Measurements from ENCODE around the gene PAK6.

PAK6 gene

GRCh38 chr15:40255033-40255432 is 16.2 kb downstream of the PAK6 start:
- DNase-seq (ENCODE audit: low spot score) = no peak

DNA sequence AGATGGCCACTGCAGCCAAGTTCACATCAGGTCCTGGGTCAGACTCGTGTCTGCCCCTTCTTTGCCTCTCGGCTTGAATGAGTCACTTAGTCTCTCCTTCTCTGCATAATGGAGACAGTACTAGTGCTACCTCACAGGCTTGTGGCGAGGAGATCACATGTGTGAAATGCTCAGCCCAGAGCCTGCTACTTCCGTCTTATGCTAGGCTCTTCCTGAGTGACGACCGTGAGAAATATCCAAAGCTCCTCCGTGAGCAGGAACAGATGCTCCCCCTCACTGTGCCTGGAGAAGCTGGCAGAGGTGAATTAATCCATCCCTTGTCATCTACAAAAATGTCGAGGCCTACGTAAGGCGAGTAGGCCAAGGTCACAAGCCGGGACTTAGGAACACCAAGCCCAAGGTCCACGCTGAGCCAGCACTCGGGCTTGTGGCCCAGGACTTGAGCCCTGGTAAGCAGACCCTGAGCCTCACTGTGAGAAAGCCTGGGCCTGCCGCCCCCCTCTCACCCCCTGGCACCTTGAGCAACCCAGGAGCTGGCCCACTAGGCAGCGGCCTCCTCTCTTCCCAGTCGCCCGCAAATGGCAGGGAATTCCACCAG is 17.9 kb downstream of the PAK6 start:
- DNase-seq (ENCODE audit: low spot score) = no peak

GRCh38 chr15:40257656-40258450 is 19.0 kb downstream of the PAK6 start:
- DNase-seq (ENCODE audit: low spot score) = no peak

GRCh38 chr15:40258544-40258943 is 19.7 kb downstream of the PAK6 start:
- no peak for DNase-seq (ENCODE audit: low spot score)

GRCh38 chr15:40259021-40259420 is 20.2 kb downstream of the PAK6 start:
- DNase-seq (ENCODE audit: low spot score) = no peak

GRCh38 chr15:40263024-40263754 is 24.3 kb downstream of the PAK6 start:
- DNase-seq (ENCODE audit: low spot score) = no peak

DNA sequence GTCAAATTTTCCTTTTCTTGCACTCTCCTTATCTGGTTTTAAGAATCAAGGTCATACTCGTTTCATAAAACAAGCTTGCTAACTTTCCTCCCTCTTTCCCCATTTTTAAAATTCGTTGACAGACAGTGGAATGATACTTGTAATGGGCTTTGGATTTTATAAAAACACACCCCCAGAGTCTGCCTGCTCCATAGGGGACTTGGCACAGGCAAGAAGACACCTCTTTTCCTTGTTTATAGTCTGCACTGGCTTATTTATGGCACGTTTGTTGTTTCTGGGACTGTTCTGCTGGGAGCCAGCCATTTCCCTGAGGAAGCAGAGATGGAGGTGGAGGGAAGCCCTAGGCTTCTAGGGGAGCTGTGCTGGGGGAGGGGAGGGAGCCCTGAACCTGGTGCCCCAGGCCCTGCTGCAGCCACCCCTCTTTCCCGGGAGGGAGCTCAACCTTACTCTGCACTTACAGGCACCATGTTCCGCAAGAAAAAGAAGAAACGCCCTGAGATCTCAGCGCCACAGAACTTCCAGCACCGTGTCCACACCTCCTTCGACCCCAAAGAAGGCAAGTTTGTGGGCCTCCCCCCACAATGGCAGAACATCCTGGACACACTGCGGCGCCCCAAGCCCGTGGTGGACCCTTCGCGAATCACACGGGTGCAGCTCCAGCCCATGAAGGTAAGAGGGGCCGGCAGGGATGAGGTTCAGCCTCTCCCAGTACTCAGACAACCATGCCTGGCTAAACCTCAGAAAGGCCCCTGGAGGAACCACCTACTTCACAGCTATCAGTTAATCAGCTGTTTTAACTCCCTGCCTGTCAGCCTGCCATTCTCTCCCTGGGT is 25.7 kb downstream of the PAK6 start:
- no peak for DNase-seq (ENCODE audit: low spot score)

DNA sequence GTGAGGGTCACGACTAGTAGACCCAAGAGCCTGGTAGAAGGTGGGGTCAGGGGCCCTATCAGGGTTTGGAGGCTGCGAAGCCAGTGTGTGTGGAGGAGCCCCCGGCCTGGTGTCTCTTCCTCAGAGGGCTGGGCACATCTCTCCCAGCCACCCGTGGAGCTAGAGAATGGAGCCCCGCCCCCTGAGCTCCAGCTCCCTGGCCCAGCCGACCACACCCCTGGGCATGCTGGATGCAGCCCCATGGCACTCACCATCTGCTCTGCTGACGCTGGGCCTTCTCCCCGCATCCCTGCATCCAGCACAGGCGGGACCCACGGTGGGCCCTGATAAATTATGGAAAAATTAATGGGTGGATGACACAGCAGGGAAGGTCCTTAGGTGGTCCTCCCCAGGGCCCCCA is 26.5 kb downstream of the PAK6 start:
- DNase-seq (ENCODE audit: low spot score) = no peak

DNA sequence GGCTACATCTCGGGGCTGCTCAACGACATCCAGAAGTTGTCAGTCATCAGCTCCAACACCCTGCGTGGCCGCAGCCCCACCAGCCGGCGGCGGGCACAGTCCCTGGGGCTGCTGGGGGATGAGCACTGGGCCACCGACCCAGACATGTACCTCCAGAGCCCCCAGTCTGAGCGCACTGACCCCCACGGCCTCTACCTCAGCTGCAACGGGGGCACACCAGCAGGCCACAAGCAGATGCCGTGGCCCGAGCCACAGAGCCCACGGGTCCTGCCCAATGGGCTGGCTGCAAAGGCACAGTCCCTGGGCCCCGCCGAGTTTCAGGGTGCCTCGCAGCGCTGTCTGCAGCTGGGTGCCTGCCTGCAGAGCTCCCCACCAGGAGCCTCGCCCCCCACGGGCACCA is 27.0 kb downstream of the PAK6 start:
- DNase-seq (ENCODE audit: low spot score) = no peak

GRCh38 chr15:40266828-40267304 is 28.0 kb downstream of the PAK6 start:
- DNase-seq (ENCODE audit: low spot score) = no peak

GRCh38 chr15:40267670-40268069 is 28.8 kb downstream of the PAK6 start:
- DNase-seq (ENCODE audit: low spot score) = no peak

DNA sequence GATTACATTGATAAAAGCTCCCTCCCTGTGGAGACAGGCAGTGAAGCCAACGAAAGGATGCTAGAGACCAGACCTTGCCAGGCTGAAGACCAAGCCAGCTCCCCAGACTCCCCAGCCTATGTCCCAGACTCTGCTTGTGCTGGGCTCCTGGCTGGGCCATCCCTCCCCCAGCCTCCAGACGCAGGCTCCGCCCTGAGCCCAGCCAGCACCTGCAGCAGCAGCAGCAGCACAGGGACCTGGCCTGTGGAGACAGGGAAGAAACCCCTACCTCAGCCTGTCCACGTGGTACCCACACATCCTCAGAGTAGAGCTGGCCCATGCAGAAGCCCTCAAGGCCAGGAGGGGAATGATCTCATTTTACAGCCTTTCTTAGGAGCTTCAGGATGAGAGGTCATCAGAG is 30.7 kb downstream of the PAK6 start:
- no peak for DNase-seq (ENCODE audit: low spot score)

GRCh38 chr15:40270246-40270995 is 31.6 kb downstream of the PAK6 start:
- DNase-seq (ENCODE audit: low spot score) = no peak

DNA sequence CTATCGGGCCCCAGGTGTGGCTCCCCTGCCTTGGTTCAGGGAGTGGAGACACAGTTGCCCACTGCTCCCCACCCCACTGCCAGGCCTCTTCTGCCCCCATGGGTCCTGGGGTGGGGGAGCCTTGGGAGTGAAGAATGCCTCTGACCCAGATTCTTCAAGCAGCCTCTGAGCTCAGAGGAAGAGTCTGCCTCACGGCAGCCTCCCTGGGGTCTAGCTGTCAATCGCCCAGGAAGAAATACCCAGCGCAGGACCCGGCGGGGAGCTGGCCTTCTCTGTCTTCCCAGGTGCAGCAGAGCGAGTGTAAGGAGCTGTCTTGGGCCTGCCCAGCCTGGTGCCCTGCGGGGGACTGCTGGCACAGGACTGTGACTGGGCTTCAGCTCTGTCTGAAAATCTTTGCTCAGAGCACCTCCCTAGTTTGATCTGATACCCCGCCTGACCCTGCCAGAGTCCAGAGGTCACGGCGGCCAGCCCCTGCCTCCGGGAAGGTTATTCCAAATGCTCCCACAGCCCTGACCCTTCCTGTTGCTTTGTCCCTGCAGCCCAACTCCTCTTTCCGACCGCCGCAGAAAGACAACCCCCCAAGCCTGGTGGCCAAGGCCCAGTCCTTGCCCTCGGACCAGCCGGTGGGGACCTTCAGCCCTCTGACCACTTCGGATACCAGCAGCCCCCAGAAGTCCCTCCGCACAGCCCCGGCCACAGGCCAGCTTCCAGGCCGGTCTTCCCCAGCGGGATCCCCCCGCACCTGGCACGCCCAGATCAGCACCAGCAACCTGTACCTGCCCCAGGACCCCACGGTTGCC is 33.0 kb downstream of the PAK6 start:
- DNase-seq (ENCODE audit: low spot score) = no peak

DNA sequence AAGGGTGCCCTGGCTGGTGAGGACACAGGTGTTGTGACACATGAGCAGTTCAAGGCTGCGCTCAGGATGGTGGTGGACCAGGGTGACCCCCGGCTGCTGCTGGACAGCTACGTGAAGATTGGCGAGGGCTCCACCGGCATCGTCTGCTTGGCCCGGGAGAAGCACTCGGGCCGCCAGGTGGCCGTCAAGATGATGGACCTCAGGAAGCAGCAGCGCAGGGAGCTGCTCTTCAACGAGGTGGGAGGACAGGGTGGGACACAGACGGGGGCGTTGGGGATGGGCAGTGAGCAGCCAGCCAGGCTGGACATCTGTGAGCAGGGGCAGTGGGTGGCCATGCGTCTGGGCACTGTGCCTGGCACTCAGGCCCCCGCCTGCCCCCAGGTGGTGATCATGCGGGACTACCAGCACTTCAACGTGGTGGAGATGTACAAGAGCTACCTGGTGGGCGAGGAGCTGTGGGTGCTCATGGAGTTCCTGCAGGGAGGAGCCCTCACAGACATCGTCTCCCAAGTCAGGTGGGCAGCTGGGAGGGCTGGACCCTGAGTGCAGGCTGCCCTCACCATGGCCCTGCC is 33.7 kb downstream of the PAK6 start:
- DNase-seq (ENCODE audit: low spot score) = no peak

- no peak for DNase-seq (ENCODE audit: low spot score)
These were observed 34.6 kb downstream of the PAK6 start for GRCh38 chr15:40273428-40273827.

GRCh38 chr15:40274350-40275274 is 35.7 kb downstream of the PAK6 start:
- peak; percentile 90 for DNase-seq (ENCODE audit: low spot score)

- DNase-seq (ENCODE audit: low spot score) = no peak
These were observed 36.7 kb downstream of the PAK6 start for GRCh38 chr15:40275523-40275922.

DNA sequence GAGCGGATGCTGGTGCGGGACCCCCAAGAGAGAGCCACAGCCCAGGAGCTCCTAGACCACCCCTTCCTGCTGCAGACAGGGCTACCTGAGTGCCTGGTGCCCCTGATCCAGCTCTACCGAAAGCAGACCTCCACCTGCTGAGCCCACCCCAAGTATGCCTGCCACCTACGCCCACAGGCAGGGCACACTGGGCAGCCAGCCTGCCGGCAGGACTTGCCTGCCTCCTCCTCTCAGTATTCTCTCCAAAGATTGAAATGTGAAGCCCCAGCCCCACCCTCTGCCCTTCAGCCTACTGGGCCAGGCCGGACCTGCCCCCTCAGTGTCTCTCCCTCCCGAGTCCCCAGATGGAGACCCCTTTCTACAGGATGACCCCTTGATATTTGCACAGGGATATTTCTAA is 37.1 kb downstream of the PAK6 start:
- no peak for DNase-seq (ENCODE audit: low spot score)

Data from ecto neural progenitor cell (in vitro differentiated cells).